OCI-LY1 (cell line): Measurements from ENCODE around the gene CTNNA2.

ENCODE experiments used
- H2AFZ ChIP-seq: fragments of 200-600 bp; sonication (generic), shearing (Covaris generic); 2 replicates; pipeline ENCODE4 v1.6.0; 2014; ENCODE audit warnings: antibody characterized with exemption, mild to moderate bottlenecking, low read length
- H3F3A ChIP-seq: fragments of 200-600 bp; sonication (generic), shearing (Covaris generic); 2 replicates; pipeline ENCODE4 v1.6.0; 2014; ENCODE audit warnings: mild to moderate bottlenecking, antibody characterized with exemption, low read length, moderate library complexity; ENCODE audit not compliant: insufficient read depth
- H3K27ac ChIP-seq: fragments of 200-600 bp; sonication (generic); 2 replicates; pipeline ENCODE4 v1.5.1; 2014; ENCODE audit warnings: low read length, mixed run types, mild to moderate bottlenecking, low read depth; ENCODE audit not compliant: poor library complexity, severe bottlenecking
- H3K27me3 ChIP-seq: fragments of 200-600 bp; sonication (generic); 2 replicates; pipeline ENCODE4 v1.6.0; 2014; ENCODE audit warnings: antibody characterized with exemption, mild to moderate bottlenecking, low read length, moderate library complexity; ENCODE audit not compliant: insufficient read depth
- H3K36me3 ChIP-seq: fragments of 200-600 bp; sonication (generic); 2 replicates; pipeline ENCODE4 v1.6.1; 2014; ENCODE audit warnings: mild to moderate bottlenecking, antibody characterized with exemption, low read length, moderate library complexity, mixed read lengths; ENCODE audit not compliant: insufficient read depth
- H3K4me1 ChIP-seq: fragments of 200-600 bp; sonication (generic); 2 replicates; pipeline ENCODE4 v1.5.1; 2014; ENCODE audit warnings: mild to moderate bottlenecking, low read length, moderate library complexity; ENCODE audit not compliant: insufficient read depth, severe bottlenecking
- H3K4me2 ChIP-seq: fragments of 200-600 bp; sonication (generic), shearing (Covaris generic); 2 replicates; pipeline ENCODE4 v1.6.1; 2014; ENCODE audit warnings: low read length
- H3K4me3 ChIP-seq: fragments of 200-600 bp; sonication (generic); 2 replicates; pipeline ENCODE4 v1.5.1; 2014; ENCODE audit warnings: low read length, low read depth, mild to moderate bottlenecking, mixed read lengths; ENCODE audit not compliant: poor library complexity, severe bottlenecking
- H3K79me2 ChIP-seq: fragments of 200-600 bp; shearing (Covaris generic); 2 replicates; pipeline ENCODE4 v1.6.1; 2016; ENCODE audit warnings: mixed run types, low read length, mixed read lengths; ENCODE audit not compliant: insufficient read depth
- H3K9ac ChIP-seq: fragments of 200-600 bp; sonication (generic), shearing (Covaris generic); 2 replicates; pipeline ENCODE4 v1.6.1; 2014; ENCODE audit warnings: mild to moderate bottlenecking, low read length, mixed read lengths
- H3K9me2 ChIP-seq: fragments of 200-600 bp; sonication (generic), shearing (Covaris generic); 2 replicates; pipeline ENCODE4 v1.6.1; 2014; ENCODE audit warnings: low read depth, mild to moderate bottlenecking, low read length, mixed read lengths
- H3K9me3 ChIP-seq: fragments of 200-600 bp; shearing (Covaris generic); 2 replicates; pipeline ENCODE4 v1.6.1; 2014; ENCODE audit warnings: low read length, mixed read lengths
- H4K20me1 ChIP-seq: fragments of 200-600 bp; sonication (generic), shearing (Covaris generic); 2 replicates; pipeline ENCODE4 v1.6.0; 2016; ENCODE audit warnings: mild to moderate bottlenecking, low read length; ENCODE audit not compliant: insufficient read depth
- EZH2 ChIP-seq: fragments of 200-600 bp; sonication (generic), shearing (Covaris generic); IDR thresholded peaks from 2 replicates; pipeline ENCODE4 v1.8.0; 2017; ENCODE audit warnings: borderline replicate concordance, mixed run types, mild to moderate bottlenecking, antibody characterized with exemption, low read length, moderate library complexity, mixed read lengths
- TF ChIP-seq, protein P1 (sequence below): fragments of 200-600 bp; sonication (generic), shearing (Covaris generic); IDR thresholded peaks from 2 replicates; pipeline ENCODE4 v1.5.1; 2017; ENCODE audit warnings: mild to moderate bottlenecking, antibody characterized with exemption, low read length, moderate library complexity, mixed read lengths

The CTNNA2 gene

GRCh38 chr2:80080957-80081356 is 568.1 kb downstream of the CTNNA2 start:
- no peak overlapping the region for H3K27ac ChIP-seq
- no peaks in the 10 kb centered on the region for H3K36me3 ChIP-seq
- H2AFZ ChIP-seq, result no peak overlapping the region
- TF ChIP-seq EZH2, result no peak
- TF ChIP-seq, protein P1, sequence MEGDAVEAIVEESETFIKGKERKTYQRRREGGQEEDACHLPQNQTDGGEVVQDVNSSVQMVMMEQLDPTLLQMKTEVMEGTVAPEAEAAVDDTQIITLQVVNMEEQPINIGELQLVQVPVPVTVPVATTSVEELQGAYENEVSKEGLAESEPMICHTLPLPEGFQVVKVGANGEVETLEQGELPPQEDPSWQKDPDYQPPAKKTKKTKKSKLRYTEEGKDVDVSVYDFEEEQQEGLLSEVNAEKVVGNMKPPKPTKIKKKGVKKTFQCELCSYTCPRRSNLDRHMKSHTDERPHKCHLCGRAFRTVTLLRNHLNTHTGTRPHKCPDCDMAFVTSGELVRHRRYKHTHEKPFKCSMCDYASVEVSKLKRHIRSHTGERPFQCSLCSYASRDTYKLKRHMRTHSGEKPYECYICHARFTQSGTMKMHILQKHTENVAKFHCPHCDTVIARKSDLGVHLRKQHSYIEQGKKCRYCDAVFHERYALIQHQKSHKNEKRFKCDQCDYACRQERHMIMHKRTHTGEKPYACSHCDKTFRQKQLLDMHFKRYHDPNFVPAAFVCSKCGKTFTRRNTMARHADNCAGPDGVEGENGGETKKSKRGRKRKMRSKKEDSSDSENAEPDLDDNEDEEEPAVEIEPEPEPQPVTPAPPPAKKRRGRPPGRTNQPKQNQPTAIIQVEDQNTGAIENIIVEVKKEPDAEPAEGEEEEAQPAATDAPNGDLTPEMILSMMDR, result no peak
- H3K27me3 ChIP-seq, result no peaks in the 10 kb centered on the region
- H3K4me2 ChIP-seq, result no peak overlapping the region
- no peaks in the 10 kb centered on the region for H3F3A ChIP-seq
- no peaks in the 10 kb centered on the region for H3K9me2 ChIP-seq
- no peaks in the 10 kb centered on the region for H3K4me1 ChIP-seq
- no peaks in the 10 kb centered on the region for H3K79me2 ChIP-seq
- H3K9ac ChIP-seq, result no peak overlapping the region
- no peak overlapping the region for H3K4me3 ChIP-seq
- H3K9me3 ChIP-seq, result no peaks in the 10 kb centered on the region
- no peaks in the 10 kb centered on the region for H4K20me1 ChIP-seq

DNA sequence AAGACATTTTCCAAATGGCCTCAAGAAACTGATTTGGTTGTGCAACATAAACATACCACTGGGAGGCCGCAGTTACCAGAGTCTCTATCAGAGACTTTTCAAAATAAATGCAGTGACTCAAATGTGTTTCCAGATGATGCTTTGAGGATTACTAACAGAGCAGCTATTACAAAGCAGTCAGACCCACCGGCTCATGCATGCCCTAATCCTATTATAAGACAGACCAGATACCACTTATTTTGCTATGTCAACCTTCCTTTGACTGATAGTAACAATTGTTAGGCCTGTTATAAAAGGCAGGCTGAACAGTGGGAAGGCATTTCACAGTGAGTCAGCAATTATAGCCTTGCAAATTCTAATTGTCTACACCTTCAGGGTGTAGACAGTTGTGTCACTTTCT is 574.0 kb downstream of the CTNNA2 start:
- H3K9me2 ChIP-seq, result no peaks in the 10 kb centered on the region
- H3K4me2 ChIP-seq, result no peak overlapping the region
- H3K36me3 ChIP-seq, result no peaks in the 10 kb centered on the region
- no peak for TF ChIP-seq EZH2
- TF ChIP-seq, protein P1, result no peak
- no peak overlapping the region for H2AFZ ChIP-seq
- H3K4me1 ChIP-seq, result no peaks in the 10 kb centered on the region
- H4K20me1 ChIP-seq, result no peaks in the 10 kb centered on the region
- H3K9ac ChIP-seq, result no peak overlapping the region
- no peaks in the 10 kb centered on the region for H3K9me3 ChIP-seq
- no peak overlapping the region for H3K27ac ChIP-seq
- H3F3A ChIP-seq, result no peaks in the 10 kb centered on the region
- no peak overlapping the region for H3K4me3 ChIP-seq
- no peaks in the 10 kb centered on the region for H3K27me3 ChIP-seq
- H3K79me2 ChIP-seq, result no peaks in the 10 kb centered on the region

- Histone ChIP-seq H3K36me3 (no peaks in the 10 kb centered on the region), H3K27me3 (no peaks in the 10 kb centered on the region), H3K4me2 (no peak overlapping the region), H3K9me3 (no peaks in the 10 kb centered on the region), H3K4me3 (no peak overlapping the region), H3K79me2 (no peaks in the 10 kb centered on the region), H3K4me1 (no peaks in the 10 kb centered on the region), H3K27ac (no peak overlapping the region), H2AFZ (no peak overlapping the region), H4K20me1 (no peaks in the 10 kb centered on the region), H3K9me2 (no peaks in the 10 kb centered on the region), H3K9ac (no peak overlapping the region), H3F3A (no peaks in the 10 kb centered on the region)
- TF ChIP-seq, protein P1, result no peak
- TF ChIP-seq EZH2, result no peak
Measured at GRCh38 chr2:80091237-80091636, 578.4 kb downstream of the CTNNA2 start.
